GM18868 (cell line): ENCODE measurements around the gene GET4.

ENCODE experiments used
- ATAC-seq: cut with Tn5 transposase; IDR thresholded peaks from one replicate; pipeline ENCODE4 v1.9.1; 2021; ENCODE audit warnings: mild to moderate bottlenecking, moderate library complexity; ENCODE audit not compliant: unreplicated experiment

Gene GET4

DNA sequence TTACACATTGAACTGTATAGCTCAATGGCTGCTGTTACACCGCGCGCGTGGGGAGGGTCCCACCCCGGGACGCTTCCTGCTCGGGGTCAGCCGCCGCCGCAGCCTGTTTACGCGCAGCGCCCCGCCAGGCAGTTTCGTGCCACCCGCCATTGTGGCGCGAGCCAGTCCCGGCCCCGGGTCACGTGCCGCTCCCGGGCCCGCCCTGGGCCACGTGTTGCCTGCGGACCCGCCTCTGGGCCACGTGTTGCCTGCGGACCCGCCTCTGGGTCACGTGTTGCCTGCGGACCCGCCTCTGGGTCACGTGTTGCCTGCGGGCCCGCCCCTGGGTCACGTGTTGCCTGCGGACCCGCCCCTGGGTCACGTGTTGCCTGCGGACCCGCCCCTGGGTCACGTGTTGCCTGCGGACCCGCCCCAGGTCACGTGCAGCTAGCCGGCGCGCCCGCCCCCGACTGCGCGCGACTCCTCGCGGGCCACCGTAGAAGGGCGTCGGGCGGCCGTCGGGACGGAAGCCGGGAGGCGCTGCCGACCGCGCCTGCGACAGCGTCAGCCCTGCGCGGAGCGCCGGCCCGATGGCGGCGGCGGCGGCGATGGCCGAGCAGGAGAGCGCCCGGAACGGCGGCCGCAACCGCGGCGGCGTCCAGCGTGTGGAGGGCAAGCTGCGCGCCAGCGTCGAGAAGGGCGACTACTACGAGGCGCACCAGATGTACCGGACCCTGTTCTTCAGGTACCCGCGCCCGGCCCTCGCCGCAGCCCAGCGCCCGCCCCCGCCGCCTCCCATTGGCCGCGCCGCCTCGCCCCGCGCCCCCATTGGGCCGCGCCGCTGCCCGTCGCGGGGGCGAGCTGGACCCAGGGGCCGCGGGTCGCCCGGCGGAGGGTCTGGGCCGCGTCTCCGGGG lies at the start of gene GET4:
Gene GET4 (plus strand): TSS at position 478 of the 895 bp plus-strand sequence. CDS start 92 bp downstream, at position 570.
- ATAC-seq: peak; percentile 72

DNA sequence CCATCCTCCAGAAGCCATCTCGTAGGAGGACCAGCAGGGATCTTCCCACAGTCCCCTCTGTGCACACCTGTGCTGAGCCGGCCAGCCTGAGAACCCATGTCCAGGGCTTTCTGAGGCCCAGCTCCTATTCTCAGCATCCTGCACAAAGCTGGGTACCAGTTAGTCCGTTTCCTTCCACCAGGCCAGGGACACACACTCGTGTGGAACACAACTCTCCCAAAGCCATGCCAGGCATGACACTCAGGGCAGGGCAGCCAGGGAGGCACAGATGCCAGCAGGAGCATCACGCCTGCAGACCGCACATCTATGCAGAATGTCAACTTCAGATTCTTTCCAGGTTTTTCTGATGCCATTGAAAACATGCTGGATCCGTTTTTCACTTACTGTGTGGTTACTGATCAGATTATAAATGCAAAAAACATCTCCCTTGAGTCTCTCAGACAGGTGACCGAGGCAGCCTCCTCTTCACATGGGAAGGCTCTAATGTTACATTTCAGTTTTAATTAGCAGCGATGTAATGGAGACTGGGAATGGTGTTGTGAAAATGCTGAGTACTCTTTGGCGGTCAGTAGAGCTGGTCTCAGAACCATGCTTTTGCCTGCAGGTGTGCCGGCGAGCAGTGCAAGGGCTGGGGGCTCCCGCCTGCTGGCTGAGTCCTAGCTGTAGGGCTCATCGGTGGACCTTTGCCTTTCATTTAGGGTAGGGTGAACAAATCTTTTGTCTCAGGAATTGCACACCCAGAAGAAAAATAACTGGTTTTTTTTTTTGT lies 47.4 kb upstream of the GET4 start:
- ATAC-seq: no peak

DNA sequence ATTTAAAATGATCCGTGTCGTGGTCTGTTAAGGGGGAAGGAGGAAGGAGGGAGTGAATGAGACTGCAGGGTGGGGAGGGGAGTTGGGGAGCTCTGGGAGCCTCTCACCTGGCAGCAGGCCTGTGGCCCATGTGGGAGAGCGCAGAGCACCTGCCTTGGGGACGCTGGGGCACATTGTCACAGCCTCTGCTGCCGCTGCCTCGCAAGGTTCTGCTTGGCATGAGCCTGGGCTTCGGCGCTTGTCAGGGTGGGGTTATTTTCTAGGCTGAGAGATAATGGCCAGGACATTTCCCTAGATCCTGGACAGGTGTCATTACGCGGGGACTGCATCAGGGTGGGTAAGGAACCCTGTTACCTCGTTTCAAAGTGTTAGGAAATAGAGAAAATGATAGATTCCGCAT lies 46.3 kb upstream of the GET4 start:
- no peak for ATAC-seq

GRCh38 chr7:831596-832166 lies 44.7 kb upstream of the GET4 start:
- peak; percentile 74 for ATAC-seq

- peak; percentile 50 for ATAC-seq
Measured at GRCh38 chr7:832167-832967, 44.0 kb upstream of the GET4 start, which contains the start of gene SUN1. TSS of gene SUN1 (plus strand) at chr7:832476. CDS start at chr7:832525, 49 bp downstream.

- ATAC-seq: no peak
Measured at GRCh38 chr7:832968-833424, 43.4 kb upstream of the GET4 start.

GRCh38 chr7:833601-834258 lies 42.6 kb upstream of the GET4 start:
- ATAC-seq: no peak

DNA sequence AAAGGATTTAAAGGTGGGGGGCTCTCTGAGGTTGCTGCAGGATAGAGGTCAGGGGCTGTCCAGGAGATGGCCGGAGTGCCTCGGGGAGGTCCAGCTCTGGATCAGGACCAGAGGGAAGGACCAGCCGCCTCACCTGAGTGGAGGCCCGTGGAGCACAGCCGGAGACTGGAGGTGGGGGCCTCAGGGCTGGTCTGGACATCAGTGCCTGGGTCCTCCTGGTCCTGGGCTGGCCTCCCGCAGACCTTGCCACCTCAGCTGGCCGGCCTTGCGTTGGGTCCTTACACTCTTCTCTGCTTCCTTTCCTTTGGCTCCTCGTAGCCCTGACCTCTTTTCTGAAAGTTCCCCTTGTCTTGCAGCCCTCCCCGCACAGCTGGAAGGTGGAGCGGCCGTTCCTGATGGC lies 42.1 kb upstream of the GET4 start:
- no peak for ATAC-seq

DNA sequence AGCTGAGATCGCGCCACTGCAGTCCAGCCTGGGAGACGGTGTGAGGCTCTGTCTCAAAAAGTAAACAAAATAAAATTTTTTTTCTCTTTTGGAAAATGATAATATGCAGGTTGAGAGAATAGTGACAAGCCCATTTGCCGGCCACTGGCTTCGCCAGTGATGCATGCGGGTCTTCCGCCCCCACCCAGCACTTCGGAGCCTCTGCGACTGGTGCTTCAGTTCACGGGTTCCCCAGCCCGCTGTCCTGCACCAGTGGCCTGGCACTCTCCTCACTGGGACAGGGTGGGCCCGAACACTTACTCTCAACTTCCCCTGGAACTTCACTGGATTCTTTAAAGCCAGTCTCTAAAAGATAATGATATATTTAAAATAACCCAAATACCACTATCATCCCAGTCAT lies 41.3 kb upstream of the GET4 start:
- no peak for ATAC-seq

GRCh38 chr7:835485-836401 lies 40.6 kb upstream of the GET4 start:
- ATAC-seq: no peak

GRCh38 chr7:836429-836828 lies 39.9 kb upstream of the GET4 start:
- ATAC-seq: no peak

DNA sequence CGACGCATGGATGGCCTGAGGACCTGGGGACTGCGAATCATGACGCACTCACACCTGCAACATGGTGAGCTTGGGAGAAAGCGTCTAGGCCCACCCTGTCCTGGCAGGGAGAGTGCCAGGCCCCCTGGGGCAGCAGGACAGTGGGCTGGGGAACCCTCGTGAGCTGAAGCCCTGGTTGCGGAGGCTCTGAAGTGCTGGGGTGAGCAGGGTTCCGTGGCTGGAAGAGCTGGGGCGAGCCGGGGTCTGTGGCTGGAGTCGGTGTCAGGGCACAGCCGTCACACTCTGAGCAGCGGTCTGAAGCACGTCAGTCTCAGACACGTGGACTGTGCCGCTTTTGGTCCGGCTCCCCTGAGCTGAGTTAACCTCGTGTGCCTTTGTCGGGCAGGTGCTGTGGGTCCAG lies 39.4 kb upstream of the GET4 start:
- no peak for ATAC-seq

- ATAC-seq: no peak
Measured at GRCh38 chr7:840001-840600, 36.3 kb upstream of the GET4 start.

GRCh38 chr7:841943-842342 lies 34.4 kb upstream of the GET4 start:
- ATAC-seq: no peak

DNA sequence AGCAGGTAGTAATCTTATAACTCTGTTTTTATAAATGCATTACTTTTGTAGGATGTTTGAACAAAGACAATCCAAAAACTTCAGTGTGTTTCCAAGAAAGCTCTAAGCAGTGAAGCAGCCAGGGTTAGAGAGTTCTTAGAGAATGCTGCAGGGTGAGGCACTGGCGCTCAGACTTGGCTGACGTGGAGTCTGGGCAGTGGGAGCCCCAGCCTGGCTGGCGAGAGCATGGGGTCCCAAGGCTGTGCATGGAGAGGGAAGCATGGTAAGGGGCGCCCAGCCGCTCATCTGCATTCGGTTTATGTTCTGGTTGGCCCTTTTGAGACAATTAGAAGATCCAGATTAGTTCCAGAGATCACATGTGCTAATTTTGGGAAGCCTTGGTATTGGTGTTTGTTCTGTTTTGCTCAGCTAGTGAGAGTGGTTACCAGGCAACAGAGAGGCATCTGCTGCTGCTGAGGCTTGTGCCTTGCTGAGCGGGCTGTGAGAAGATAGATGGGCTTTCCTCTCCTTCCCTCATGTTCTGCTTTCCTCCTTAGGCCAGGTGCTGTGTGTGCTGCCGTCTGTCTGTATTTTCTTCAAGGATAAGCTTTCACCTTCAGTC lies 33.8 kb upstream of the GET4 start:
- no peak for ATAC-seq

DNA sequence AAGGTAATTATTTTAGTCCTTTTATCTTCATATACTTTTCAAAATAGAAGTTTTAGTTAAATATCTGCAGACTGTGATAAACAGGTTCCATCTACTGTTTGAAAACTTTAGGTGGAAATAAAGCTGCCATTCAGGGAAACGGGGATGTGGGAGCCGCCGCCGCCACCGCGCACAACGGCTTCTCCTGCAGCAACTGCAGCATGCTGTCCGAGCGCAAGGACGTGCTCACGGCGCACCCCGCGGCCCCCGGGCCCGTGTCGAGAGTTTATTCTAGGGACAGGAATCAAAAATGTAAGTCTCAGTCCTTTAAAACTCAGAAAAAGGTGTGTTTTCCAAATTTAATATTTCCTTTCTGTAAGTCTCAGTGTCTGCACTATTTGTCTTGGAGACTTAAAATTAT lies 33.1 kb upstream of the GET4 start:
- ATAC-seq: no peak

DNA sequence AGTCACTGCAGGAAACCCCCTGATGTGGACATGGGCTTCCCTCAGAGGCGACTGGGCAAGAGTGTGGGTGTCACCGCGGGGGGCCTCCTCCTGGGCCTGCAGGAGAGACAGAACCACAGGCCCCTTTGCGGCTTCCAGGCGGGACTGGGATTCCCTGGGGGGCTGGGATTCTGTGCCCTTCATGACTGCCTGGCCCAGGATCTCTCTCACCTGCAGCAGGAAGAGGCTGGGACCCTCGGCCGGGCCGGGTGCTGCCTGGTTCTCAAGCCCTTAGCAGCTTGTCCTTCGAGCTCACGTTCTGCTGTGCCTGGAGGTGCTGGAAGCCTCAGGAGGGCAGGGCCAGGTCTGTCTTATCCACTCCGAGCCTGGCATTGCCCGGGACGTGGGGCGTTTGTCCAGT lies 32.3 kb upstream of the GET4 start:
- ATAC-seq: no peak

GRCh38 chr7:844514-844913 lies 31.8 kb upstream of the GET4 start:
- ATAC-seq: no peak
